ENCODE data around the gene ZNF175. TPM values are rescaled to one million over a fixed set of nuclear protein-coding genes. Genes with fewer than 3 reads are reported as not detected.

ZNF175 gene
- total and polyA plus RNA-seq, 9 of the 15 experiments (the other 6 are each of a cell fraction or from before 2014, with no cell fraction given): 3.7 to 37.9 (median 14.0) TPM

DNA sequence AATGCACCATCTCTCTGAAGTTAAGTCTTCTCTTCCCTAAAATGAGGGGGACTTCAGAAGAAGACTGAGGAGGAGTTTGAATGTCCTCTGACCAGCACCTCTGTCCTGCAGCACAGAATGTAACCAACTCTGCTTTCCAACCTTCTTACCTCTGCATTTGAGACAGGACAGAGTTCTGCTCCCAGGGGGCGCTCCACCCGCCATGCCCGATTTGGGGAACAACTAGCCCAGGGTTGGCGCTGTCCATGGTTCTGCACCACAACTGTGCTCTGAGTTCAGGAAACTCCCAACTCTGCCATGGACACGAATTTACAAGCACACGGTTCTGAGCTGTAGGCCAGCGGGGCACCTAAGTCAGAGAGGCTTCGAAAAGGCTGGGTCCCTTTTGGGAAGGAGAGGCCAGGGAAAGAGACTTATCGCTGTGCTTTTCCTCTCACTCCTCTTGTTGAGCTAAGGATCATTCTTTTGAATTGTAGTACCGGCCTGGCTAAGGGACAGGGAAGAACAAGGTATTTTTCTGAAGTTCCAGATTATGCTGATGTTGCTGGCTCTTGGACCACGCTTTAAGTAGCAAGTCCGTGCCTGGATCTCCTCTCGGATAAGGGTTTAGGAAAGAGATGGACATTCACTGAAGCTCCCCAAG is 37.0 kb downstream of the ZNF175 start:
- no peaks in the 10 kb centered on the region for H3K9me3 ChIP-seq (replicated peaks; ENCODE audit: control insufficient read depth, insufficient read depth, low read depth, low read length)
- 8% methylated on average over 13 of the region's 13 CpGs for whole genome bisulfite sequencing (ENCODE audit: insufficient coverage, low coverage, missing lambda C conversion rate)
- POLR2A ChIA-PET: interaction anchor here (0.6 to 0.9 kb wide), 2 partner anchors 13 to 141 kb away, joined by 3 read pairs; no protein-coding TSS in a partner anchor
- no peak overlapping the region for H3K4me3 ChIP-seq
- H2AFZ ChIP-seq (ENCODE audit: low read depth, low read length): no peak overlapping the region
- H3K4me2 ChIP-seq (ENCODE audit: insufficient read depth, low read length): no peak overlapping the region
- ATAC-seq (peak; percentile 97), DNase-seq (ENCODE audit: extremely low read depth in 1 of 4, low spot score in 3 of 4) (peak; percentile 82 to 93 (median 88)), FAIRE-seq (peak; percentile 95)
- peaks cover 0 to 13% of the 10 kb centered on the region in 2 experiments; a peak in 2 of 5 replicates for H3K27me3 ChIP-seq (ENCODE audit: control insufficient read depth in 2 of 2, insufficient read depth in 2 of 2, low read length in 2 of 2)
- H3K36me3 ChIP-seq (ENCODE audit: control insufficient read depth, insufficient read depth, low read length): no peaks in the 10 kb centered on the region
- no peak overlapping the region for H3K27ac ChIP-seq (ENCODE audit: extremely low read depth, low read depth, low read length)
- no peaks in the 10 kb centered on the region for H3K79me2 ChIP-seq (ENCODE audit: control insufficient read depth, insufficient read depth, low read length)
- in situ Hi-C loops (cut with MboI): no loop called here
- H3K9ac ChIP-seq (ENCODE audit: insufficient read depth in 1 of 2, low read depth in 2 of 2, low read length in 2 of 2): no peak overlapping the region
- H4K20me1 ChIP-seq (replicated peaks; ENCODE audit: control insufficient read depth, insufficient read depth, low read length): no peaks in the 10 kb centered on the region
- intact Hi-C loops (cut with micrococcal nuclease): loop anchor here (5.0 kb wide), 1 partner anchor 56 kb away; no protein-coding TSS in a partner anchor
- CTCF ChIA-PET (ENCODE audit: low intra/inter-chr PET ratio): interaction anchor here (0.6 to 0.7 kb wide), 3 partner anchors 32 to 187 kb away, joined by 3 read pairs; no protein-coding TSS in a partner anchor
- BruUV-seq (replicated peaks): no TSS peak
- H3K4me1 ChIP-seq (replicated peaks in 1 of 2; ENCODE audit: control insufficient read depth in 2 of 2, insufficient read depth in 2 of 2, low read length in 2 of 2): no peaks in the 10 kb centered on the region
- H3K9me1 ChIP-seq (ENCODE audit: control insufficient read depth, insufficient read depth, low read length): no peaks in the 10 kb centered on the region
- TF ChIP-seq EP300 (IDR thresholded peaks at IDR 0.05; ENCODE audit: low read length): peak; percentile 32; the same call in 1 of the 2 replicates
- no peak for TF ChIP-seq PHB2 (IDR thresholded peaks at IDR 0.05; ENCODE audit: low read depth)
- TF ChIP-seq ILK (tag; IDR thresholded peaks at IDR 0.05; ENCODE audit: borderline replicate concordance, low read depth): no peak
- TF ChIP-seq ZNF134 (CRISPR knock-in tag; conservative IDR thresholded peaks at IDR 0.05): no peak
- TF ChIP-seq GABPB2 (CRISPR knock-in tag; conservative IDR thresholded peaks at IDR 0.05): no peak
- TF ChIP-seq, protein P1, sequence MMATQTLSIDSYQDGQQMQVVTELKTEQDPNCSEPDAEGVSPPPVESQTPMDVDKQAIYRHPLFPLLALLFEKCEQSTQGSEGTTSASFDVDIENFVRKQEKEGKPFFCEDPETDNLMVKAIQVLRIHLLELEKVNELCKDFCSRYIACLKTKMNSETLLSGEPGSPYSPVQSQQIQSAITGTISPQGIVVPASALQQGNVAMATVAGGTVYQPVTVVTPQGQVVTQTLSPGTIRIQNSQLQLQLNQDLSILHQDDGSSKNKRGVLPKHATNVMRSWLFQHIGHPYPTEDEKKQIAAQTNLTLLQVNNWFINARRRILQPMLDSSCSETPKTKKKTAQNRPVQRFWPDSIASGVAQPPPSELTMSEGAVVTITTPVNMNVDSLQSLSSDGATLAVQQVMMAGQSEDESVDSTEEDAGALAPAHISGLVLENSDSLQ (IDR thresholded peaks at IDR 0.05): no peak
- no peak for TF ChIP-seq U2AF2 (optimal IDR thresholded peaks at IDR 0.05; ENCODE audit: low read depth, low read length)
- TF ChIP-seq ZNF764 (CRISPR knock-in tag; IDR thresholded peaks at IDR 0.05; ENCODE audit: low read depth): no peak
- TF ChIP-seq ZNF431 (CRISPR knock-in tag; IDR thresholded peaks at IDR 0.05): peak; percentile 72; the same call in 1 of the 2 replicates
- no peak for TF ChIP-seq KDM1A (IDR thresholded peaks at IDR 0.05)
- TF ChIP-seq, protein P2, sequence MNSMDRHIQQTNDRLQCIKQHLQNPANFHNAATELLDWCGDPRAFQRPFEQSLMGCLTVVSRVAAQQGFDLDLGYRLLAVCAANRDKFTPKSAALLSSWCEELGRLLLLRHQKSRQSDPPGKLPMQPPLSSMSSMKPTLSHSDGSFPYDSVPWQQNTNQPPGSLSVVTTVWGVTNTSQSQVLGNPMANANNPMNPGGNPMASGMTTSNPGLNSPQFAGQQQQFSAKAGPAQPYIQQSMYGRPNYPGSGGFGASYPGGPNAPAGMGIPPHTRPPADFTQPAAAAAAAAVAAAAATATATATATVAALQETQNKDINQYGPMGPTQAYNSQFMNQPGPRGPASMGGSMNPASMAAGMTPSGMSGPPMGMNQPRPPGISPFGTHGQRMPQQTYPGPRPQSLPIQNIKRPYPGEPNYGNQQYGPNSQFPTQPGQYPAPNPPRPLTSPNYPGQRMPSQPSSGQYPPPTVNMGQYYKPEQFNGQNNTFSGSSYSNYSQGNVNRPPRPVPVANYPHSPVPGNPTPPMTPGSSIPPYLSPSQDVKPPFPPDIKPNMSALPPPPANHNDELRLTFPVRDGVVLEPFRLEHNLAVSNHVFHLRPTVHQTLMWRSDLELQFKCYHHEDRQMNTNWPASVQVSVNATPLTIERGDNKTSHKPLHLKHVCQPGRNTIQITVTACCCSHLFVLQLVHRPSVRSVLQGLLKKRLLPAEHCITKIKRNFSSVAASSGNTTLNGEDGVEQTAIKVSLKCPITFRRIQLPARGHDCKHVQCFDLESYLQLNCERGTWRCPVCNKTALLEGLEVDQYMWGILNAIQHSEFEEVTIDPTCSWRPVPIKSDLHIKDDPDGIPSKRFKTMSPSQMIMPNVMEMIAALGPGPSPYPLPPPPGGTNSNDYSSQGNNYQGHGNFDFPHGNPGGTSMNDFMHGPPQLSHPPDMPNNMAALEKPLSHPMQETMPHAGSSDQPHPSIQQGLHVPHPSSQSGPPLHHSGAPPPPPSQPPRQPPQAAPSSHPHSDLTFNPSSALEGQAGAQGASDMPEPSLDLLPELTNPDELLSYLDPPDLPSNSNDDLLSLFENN (IDR thresholded peaks at IDR 0.05; ENCODE audit: low read depth in 2 of 2, low read length in 2 of 2): no peak
- no peak for TF ChIP-seq ZNF445 (CRISPR knock-in tag; IDR thresholded peaks at IDR 0.05; ENCODE audit: low read depth)
- no peak for TF ChIP-seq CCAR2 (IDR thresholded peaks at IDR 0.05; ENCODE audit: low read depth, low read length)
- peak; percentile 80 for TF ChIP-seq CXXC5 (CRISPR knock-in tag; IDR thresholded peaks at IDR 0.05)
- TF ChIP-seq, protein P3, sequence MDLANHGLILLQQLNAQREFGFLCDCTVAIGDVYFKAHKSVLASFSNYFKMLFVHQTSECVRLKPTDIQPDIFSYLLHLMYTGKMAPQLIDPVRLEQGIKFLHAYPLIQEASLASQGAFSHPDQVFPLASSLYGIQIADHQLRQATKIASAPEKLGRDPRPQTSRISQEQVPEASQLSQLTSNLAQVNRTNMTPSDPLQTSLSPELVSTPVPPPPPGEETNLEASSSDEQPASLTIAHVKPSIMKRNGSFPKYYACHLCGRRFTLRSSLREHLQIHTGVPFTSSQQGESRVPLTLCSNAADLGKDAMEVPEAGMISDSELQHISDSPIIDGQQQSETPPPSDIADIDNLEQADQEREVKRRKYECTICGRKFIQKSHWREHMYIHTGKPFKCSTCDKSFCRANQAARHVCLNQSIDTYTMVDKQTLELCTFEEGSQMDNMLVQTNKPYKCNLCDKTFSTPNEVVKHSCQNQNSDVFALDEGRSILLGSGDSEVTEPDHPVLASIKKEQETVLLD (IDR thresholded peaks at IDR 0.05): no peak
- 0 out of 4 replicates have a peak, but pooled peaks of 1 of the 2 experiments have one; percentile 61 for TF ChIP-seq KDM4B (IDR thresholded peaks at IDR 0.05; ENCODE audit: borderline replicate concordance in 2 of 2, low read depth in 1 of 2)
- TF ChIP-seq NFIC (IDR thresholded peaks at IDR 0.05): peak; percentile 35; the same call in 1 of the 2 replicates

All from K562 (cell line).